H9 (cell line): ENCODE results near the gene GCLM. TPM values are rescaled to one million over a fixed set of nuclear protein-coding genes. Genes with fewer than 3 reads are reported as not detected.

Experiments
- DNase-seq: peaks from one replicate; pipeline ENCODE4 v3.0.0-alpha.2; 2017
- H2AFZ ChIP-seq: one replicate; pipeline ENCODE4 v1.6.1; 2013; ENCODE audit warnings: mild to moderate bottlenecking, low read length, control low read depth, moderate library complexity
- H2AK5ac ChIP-seq: 2 replicates; pipeline ENCODE4 v1.6.1; 2013; ENCODE audit warnings: low read length, control low read depth, mixed read lengths; ENCODE audit not compliant: insufficient read length
- H2BK120ac ChIP-seq: one replicate; pipeline ENCODE4 v1.6.1; 2013; ENCODE audit warnings: low read depth, mild to moderate bottlenecking, low read length, control low read depth, inconsistent platforms; ENCODE audit not compliant: poor library complexity, severe bottlenecking
- H2BK12ac ChIP-seq: 2 replicates; pipeline ENCODE4 v1.6.1; 2013; ENCODE audit warnings: low read length, control low read depth, mixed read lengths, low read depth; ENCODE audit not compliant: insufficient read length
- H2BK15ac ChIP-seq: 2 replicates; pipeline ENCODE4 v1.6.1; 2013; ENCODE audit warnings: low read depth, low read length, control low read depth
- H2BK20ac ChIP-seq: one replicate; pipeline ENCODE4 v1.6.1; 2013; ENCODE audit warnings: low read depth, mild to moderate bottlenecking, low read length, control low read depth, inconsistent platforms; ENCODE audit not compliant: poor library complexity, severe bottlenecking
- H2BK5ac ChIP-seq: 2 replicates; pipeline ENCODE4 v1.6.1; 2013; ENCODE audit warnings: low read length, control low read depth, mixed read lengths; ENCODE audit not compliant: insufficient read length
- H3K14ac ChIP-seq: 2 replicates; pipeline ENCODE4 v1.6.1; 2013; ENCODE audit warnings: low read length, control low read depth; ENCODE audit not compliant: insufficient read depth
- H3K18ac ChIP-seq: 2 replicates; pipeline ENCODE4 v1.6.1; 2013; ENCODE audit warnings: low read depth, mild to moderate bottlenecking, mixed read lengths, low read length, control low read depth; ENCODE audit not compliant: insufficient read length
- H3K23ac ChIP-seq: 2 replicates; pipeline ENCODE4 v1.6.1; 2013; ENCODE audit warnings: low read length, control low read depth, mixed read lengths, low read depth; ENCODE audit not compliant: insufficient read length
- H3K23me2 ChIP-seq: 2 replicates; pipeline ENCODE4 v1.6.1; 2013; ENCODE audit warnings: low read depth, mild to moderate bottlenecking, mixed read lengths, low read length, control low read depth; ENCODE audit not compliant: insufficient read length, poor library complexity, severe bottlenecking
- H3K27ac ChIP-seq: 2 replicates; pipeline ENCODE4 v1.5.1; 2013; ENCODE audit warnings: low read length, control low read depth, mixed read lengths, low read depth; ENCODE audit not compliant: insufficient read length
- H3K27me3 ChIP-seq: 2 replicates; pipeline ENCODE4 v1.6.1; 2013; ENCODE audit warnings: low read length, control low read depth, inconsistent platforms; ENCODE audit not compliant: insufficient read depth
- H3K4ac ChIP-seq: 2 replicates; pipeline ENCODE4 v1.6.1; 2013; ENCODE audit warnings: low read depth, mild to moderate bottlenecking, control low read depth, inconsistent platforms, low read length, moderate library complexity
- H3K4me1 ChIP-seq: 2 replicates; pipeline ENCODE4 v1.6.1; 2013; ENCODE audit warnings: low read length, control low read depth, inconsistent platforms; ENCODE audit not compliant: insufficient read depth
- H3K4me2 ChIP-seq: 2 replicates; pipeline ENCODE4 v1.6.1; 2013; ENCODE audit warnings: low read length, control low read depth, mixed read lengths; ENCODE audit not compliant: insufficient read length, insufficient read depth
- H3K56ac ChIP-seq: 2 replicates; pipeline ENCODE4 v1.6.1; 2013; ENCODE audit warnings: low read depth, mild to moderate bottlenecking, mixed read lengths, low read length, control low read depth; ENCODE audit not compliant: insufficient read length
- H3K79me1 ChIP-seq: 2 replicates; pipeline ENCODE4 v1.6.1; 2013; ENCODE audit warnings: low read depth, mild to moderate bottlenecking, moderate library complexity, low read length, control low read depth, inconsistent platforms; ENCODE audit not compliant: insufficient read depth, poor library complexity, severe bottlenecking
- H3K79me2 ChIP-seq: 2 replicates; pipeline ENCODE4 v1.6.1; 2013; ENCODE audit warnings: low read length, control low read depth, inconsistent platforms; ENCODE audit not compliant: insufficient read depth
- H3K9ac ChIP-seq: 2 replicates; pipeline ENCODE4 v1.6.1; 2013; ENCODE audit warnings: low read length, control low read depth, mixed read lengths; ENCODE audit not compliant: insufficient read length; ENCODE audit errors: extremely low read depth
- H3K9me3 ChIP-seq: one replicate; pipeline ENCODE4 v1.6.1; 2013; ENCODE audit warnings: low read depth, low read length, inconsistent platforms; ENCODE audit not compliant: control insufficient read depth
- H3T11ph ChIP-seq: one replicate; pipeline ENCODE4 v1.6.1; 2013; ENCODE audit warnings: mild to moderate bottlenecking, low read length, control low read depth, inconsistent platforms
- H4K20me1 ChIP-seq: one replicate; pipeline ENCODE4 v1.6.1; 2013; ENCODE audit not compliant: control insufficient read depth, insufficient read length, insufficient read depth
- H4K5ac ChIP-seq: 2 replicates; pipeline ENCODE4 v1.6.1; 2013; ENCODE audit warnings: low read depth, mild to moderate bottlenecking, mixed read lengths, low read length, control low read depth; ENCODE audit not compliant: insufficient read length
- H4K8ac ChIP-seq: replicated peaks from 2 replicates; pipeline ENCODE4 v1.6.1; 2013; ENCODE audit warnings: low read length, control low read depth, mixed read lengths, low read depth; ENCODE audit not compliant: insufficient read length
- H4K91ac ChIP-seq: 2 replicates; pipeline ENCODE4 v1.6.1; 2013; ENCODE audit warnings: low read depth, mild to moderate bottlenecking, moderate library complexity, mixed read lengths, low read length, control low read depth; ENCODE audit not compliant: insufficient read length
- H3K27ac Mint-ChIP-seq, 3 experiments: 2 replicates in 2 of 3; 3 replicates in 1 of 3; pipeline ENCODE4 v1.8.0; 2020 to 2021; ENCODE audit warnings: mixed read lengths in 3 of 3, mild to moderate bottlenecking in 1 of 3, moderate library complexity in 1 of 3
- H3K27me3 Mint-ChIP-seq: 2 replicates; pipeline ENCODE4 v1.8.0; 2021; ENCODE audit warnings: low read depth, mild to moderate bottlenecking, moderate library complexity, mixed read lengths
- H3K36me3 Mint-ChIP-seq, 3 experiments: 2 replicates in 2 of 3; 3 replicates in 1 of 3; pipeline ENCODE4 v1.8.0; 2020 to 2021; ENCODE audit warnings: low read depth in 3 of 3, mixed read lengths in 3 of 3; ENCODE audit not compliant: insufficient read depth in 1 of 3
- H3K4me1 Mint-ChIP-seq, 2 experiments: 2 replicates each; pipeline ENCODE4 v1.8.0; 2020; ENCODE audit warnings: mixed read lengths in 2 of 2
- H3K4me3 Mint-ChIP-seq, 2 experiments: 2 replicates in 1 of 2; 3 replicates in 1 of 2; pipeline ENCODE4 v1.8.0; 2020 to 2021; ENCODE audit warnings: mild to moderate bottlenecking in 2 of 2, mixed read lengths in 2 of 2, moderate library complexity in 1 of 2
- H3K9me3 Mint-ChIP-seq, 2 experiments: 2 replicates in 1 of 2; 3 replicates in 1 of 2; pipeline ENCODE4 v1.8.0; 2020; ENCODE audit warnings: mild to moderate bottlenecking in 2 of 2, mixed read lengths in 2 of 2, moderate library complexity in 1 of 2
- WGBS: extraction: QIAGEN DNeasy Blood & Tissue Kit; methylation state at CpG from one replicate; pipeline ENCODE4 v1.1.7; 2013; ENCODE audit warnings: missing lambda C conversion rate, low lambda C conversion rate, mixed read lengths; ENCODE audit not compliant: insufficient read length; ENCODE audit errors: extremely low coverage; 5-methylcytosine and 5-hydroxymethylcytosine counted together
- long read RNA-seq: library from polyadenylated mRNA; unstranded; transcript quantifications from one replicate; pipeline ENCODE4 v2.0.0, GENCODE V29; 2020
- total RNA-seq: library from RNA; stranded (reverse); gene quantifications from 2 replicates; pipeline ENCODE4 v1.2.1, GENCODE V29; 2021
- TF ChIP-seq, protein P1 (sequence below): fragments of 200-600 bp; sonication (generic); conservative IDR thresholded peaks from 3 replicates; pipeline ENCODE4 v1.8.0; 2021; ENCODE audit warnings: antibody characterized with exemption, mild to moderate bottlenecking

The GCLM gene, protein sequence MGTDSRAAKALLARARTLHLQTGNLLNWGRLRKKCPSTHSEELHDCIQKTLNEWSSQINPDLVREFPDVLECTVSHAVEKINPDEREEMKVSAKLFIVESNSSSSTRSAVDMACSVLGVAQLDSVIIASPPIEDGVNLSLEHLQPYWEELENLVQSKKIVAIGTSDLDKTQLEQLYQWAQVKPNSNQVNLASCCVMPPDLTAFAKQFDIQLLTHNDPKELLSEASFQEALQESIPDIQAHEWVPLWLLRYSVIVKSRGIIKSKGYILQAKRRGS
- total RNA-seq, result 14.9 and 15.4 TPM in 2 replicates
- long read RNA-seq, full-length matches to known transcripts, result 1 of 4 reads
- long read RNA-seq, partial matches to known transcripts, result 0 of 4 reads
- long read RNA-seq, other reads (novel, unspliced or antisense), result 3 of 4 reads

DNA sequence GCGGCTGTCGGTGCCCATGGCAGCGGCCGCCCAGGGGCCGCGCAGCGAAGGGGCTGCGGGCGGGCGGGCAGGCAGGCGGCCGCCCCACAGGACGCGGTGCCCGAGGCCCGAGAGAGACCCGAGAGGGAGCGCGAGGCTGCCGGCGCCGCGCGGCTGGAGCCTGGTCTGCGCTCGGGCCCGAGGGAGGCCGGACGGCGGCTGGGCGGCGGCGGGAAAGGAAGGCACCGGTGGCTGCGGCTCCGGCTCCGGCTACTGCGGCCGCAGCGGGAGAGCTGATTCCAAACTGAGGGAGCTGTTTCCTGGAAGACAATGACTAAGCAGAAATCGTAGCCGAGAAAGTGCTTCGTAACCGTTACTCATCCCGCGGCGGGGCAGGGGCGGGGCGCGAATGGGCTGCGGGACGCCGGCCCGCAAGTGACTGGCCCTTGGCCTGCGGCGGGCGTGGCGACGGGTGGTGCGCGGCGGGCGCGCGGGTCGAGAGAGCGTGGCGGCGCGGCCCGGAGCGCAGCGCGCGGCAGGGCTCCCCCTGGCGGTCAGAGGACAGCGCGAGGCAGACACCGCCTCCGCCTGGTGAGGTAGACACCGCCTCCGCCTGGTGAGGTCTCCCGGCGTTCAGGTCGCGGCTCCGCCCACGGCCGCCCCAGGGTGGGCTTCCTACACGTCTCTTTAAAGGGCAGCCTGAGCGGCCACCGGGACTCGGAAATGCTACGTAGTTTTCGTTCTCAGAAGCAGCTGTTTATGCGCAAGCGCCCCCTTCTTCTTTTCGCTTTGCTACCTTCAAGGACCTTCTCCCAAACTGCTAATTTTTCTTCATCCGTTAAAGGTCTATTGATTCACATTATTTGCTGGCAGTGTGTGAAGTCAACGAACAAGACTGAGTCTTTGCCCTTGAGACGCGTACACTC, at the start of gene GCLM:
GCLM (minus strand) TSS at position 285 of the 905 bp plus-strand sequence; CDS start at position 18, 267 bp downstream.
- H3K79me1 ChIP-seq, result no peaks in the 10 kb centered on the region
- no peaks in the 10 kb centered on the region for H3K4me1 ChIP-seq
- H4K8ac ChIP-seq, result no peak within 1 kb of the TSS
- no peak within 1 kb of the TSS for H3K4ac ChIP-seq
- TF ChIP-seq, protein P1, sequence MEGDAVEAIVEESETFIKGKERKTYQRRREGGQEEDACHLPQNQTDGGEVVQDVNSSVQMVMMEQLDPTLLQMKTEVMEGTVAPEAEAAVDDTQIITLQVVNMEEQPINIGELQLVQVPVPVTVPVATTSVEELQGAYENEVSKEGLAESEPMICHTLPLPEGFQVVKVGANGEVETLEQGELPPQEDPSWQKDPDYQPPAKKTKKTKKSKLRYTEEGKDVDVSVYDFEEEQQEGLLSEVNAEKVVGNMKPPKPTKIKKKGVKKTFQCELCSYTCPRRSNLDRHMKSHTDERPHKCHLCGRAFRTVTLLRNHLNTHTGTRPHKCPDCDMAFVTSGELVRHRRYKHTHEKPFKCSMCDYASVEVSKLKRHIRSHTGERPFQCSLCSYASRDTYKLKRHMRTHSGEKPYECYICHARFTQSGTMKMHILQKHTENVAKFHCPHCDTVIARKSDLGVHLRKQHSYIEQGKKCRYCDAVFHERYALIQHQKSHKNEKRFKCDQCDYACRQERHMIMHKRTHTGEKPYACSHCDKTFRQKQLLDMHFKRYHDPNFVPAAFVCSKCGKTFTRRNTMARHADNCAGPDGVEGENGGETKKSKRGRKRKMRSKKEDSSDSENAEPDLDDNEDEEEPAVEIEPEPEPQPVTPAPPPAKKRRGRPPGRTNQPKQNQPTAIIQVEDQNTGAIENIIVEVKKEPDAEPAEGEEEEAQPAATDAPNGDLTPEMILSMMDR, result peak; percentile 93
- Mint-ChIP-seq H3K36me3 (peaks cover 0 to 4% (median 3%) of the 10 kb centered on the region in 3 experiments; a peak in 3 of 7 replicates), H3K4me1 (peaks cover 21 to 29% of the 10 kb centered on the region in 2 experiments), H3K27me3 (peaks cover 12% of the 10 kb centered on the region), H3K4me3 (peak within 1 kb of the TSS; percentile 83 to 87), H3K9me3 (peaks cover 8 to 9% of the 10 kb centered on the region in 2 experiments; a peak in 4 of 5 replicates), H3K27ac (peak within 1 kb of the TSS; percentile 40 to 95 (median 73); a peak in 5 of 7 replicates)
- H3K79me2 ChIP-seq, result peaks cover 5% of the 10 kb centered on the region; the same call in 1 of the 2 replicates
- H4K5ac ChIP-seq, result no peak within 1 kb of the TSS
- no peak within 1 kb of the TSS for H4K91ac ChIP-seq
- peak within 1 kb of the TSS; percentile 95 for H2AFZ ChIP-seq
- H2BK15ac ChIP-seq, result no peak within 1 kb of the TSS
- H3K56ac ChIP-seq, result no peak within 1 kb of the TSS
- H4K20me1 ChIP-seq, result no peaks in the 10 kb centered on the region
- peak within 1 kb of the TSS; percentile 98 for H3K4me2 ChIP-seq
- no peak within 1 kb of the TSS for H2BK120ac ChIP-seq
- peak within 1 kb of the TSS; percentile 78 for H3K9ac ChIP-seq
- WGBS, result no CpG with 5 or more reads among the region's 102 CpGs
- H3K27ac ChIP-seq, result no peak within 1 kb of the TSS
- H3K18ac ChIP-seq, result peak within 1 kb of the TSS; percentile 46
- H3K14ac ChIP-seq, result peak within 1 kb of the TSS; percentile 54
- no peaks in the 10 kb centered on the region for H3K9me3 ChIP-seq
- no peak within 1 kb of the TSS for H2BK12ac ChIP-seq
- H3K23me2 ChIP-seq, result peaks cover 6% of the 10 kb centered on the region
- H3K27me3 ChIP-seq, result no peaks in the 10 kb centered on the region
- peak; percentile 96 for DNase-seq
- H2BK5ac ChIP-seq, result no peak within 1 kb of the TSS
- no peak within 1 kb of the TSS for H2BK20ac ChIP-seq
- no peak within 1 kb of the TSS for H2AK5ac ChIP-seq
- no peak within 1 kb of the TSS for H3T11ph ChIP-seq
- no peak within 1 kb of the TSS for H3K23ac ChIP-seq
